Measurements from ENCODE around the gene TMEM131L. TPM values are rescaled to one million over a fixed set of nuclear protein-coding genes. Genes with fewer than 3 reads are reported as not detected.
"Not testable (repeated sequence)": the region's sequence is repeated elsewhere in the genome, so short reads cannot be mapped to it uniquely, and the experiment has no call there.

TMEM131L gene
- total RNA-seq, 1 donor from 2014 or later = 18.6 TPM

DNA sequence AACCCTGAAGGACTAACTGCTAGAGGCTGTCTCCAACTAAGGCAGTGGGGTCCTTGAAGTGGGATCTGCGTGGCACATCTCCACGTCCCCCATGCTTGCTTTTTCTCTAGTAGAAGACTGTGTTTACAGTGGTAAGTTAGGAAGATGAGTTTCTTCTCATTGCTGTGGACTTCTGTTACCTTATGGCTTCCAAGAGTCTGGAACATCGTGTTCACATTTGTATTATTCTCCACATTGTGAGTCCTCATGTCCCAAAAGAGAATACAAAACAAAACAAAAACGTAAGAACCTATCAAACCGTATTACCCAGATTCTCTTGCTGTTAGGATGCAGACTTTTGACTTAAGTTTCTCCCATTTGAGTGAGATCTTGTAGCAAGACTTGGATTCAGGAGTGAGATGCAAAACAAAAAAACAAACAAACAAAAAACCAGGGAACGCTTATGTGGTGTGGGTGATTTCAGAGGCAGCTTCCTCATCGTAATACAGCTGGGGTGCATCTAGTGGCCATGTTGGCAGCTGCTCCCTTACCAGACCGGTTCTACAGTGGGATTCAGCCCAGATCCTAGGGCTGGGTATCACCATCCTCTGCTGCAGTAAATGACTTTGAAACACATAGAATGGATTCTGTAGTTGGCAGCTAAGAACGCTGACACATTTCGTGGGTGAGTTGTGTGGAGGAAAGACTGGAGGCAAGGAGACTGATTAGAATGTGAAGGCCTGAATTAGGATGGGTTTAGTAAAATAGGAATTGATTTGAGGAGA lies 41.3 kb downstream of the TMEM131L start:
- no peak overlapping the region for H3K9ac ChIP-seq (ENCODE audit: low read length)
- no peaks in the 10 kb centered on the region for H3K36me3 ChIP-seq (ENCODE audit: insufficient read depth, low read length)
- no peak overlapping the region for H3K4me2 ChIP-seq (ENCODE audit: low read length)
- no peaks in the 10 kb centered on the region for H3K27me3 ChIP-seq (ENCODE audit: insufficient read depth, low read length)
- DNase-seq (ENCODE audit: low read depth) (no peak), FAIRE-seq (no peak)
- H3K27me3 Mint-ChIP-seq (ENCODE audit: low read depth, unreplicated experiment) = no peaks in the 10 kb centered on the region
- no peak overlapping the region for H3K4me3 Mint-ChIP-seq (ENCODE audit: unreplicated experiment)
- H3K27ac ChIP-seq (ENCODE audit: low read depth, low read length) = no peak overlapping the region
- H3K4me1 Mint-ChIP-seq (ENCODE audit: low read depth, unreplicated experiment) = peaks cover 22% of the 10 kb centered on the region
- peaks cover 3% of the 10 kb centered on the region for H3K9me3 Mint-ChIP-seq (ENCODE audit: unreplicated experiment)
- H3K9me3 ChIP-seq (ENCODE audit: insufficient read depth, low read depth, low read length) = no peaks in the 10 kb centered on the region
- H2AFZ ChIP-seq (ENCODE audit: low read depth, low read length) = no peak overlapping the region
- H3K4me3 ChIP-seq (ENCODE audit: insufficient read depth, low read depth, low read length) = no peak overlapping the region
- no peaks in the 10 kb centered on the region for H4K20me1 ChIP-seq (ENCODE audit: insufficient read depth, low read length)
- H3K36me3 Mint-ChIP-seq (ENCODE audit: low read depth, unreplicated experiment) = peaks cover 14% of the 10 kb centered on the region
- H3K4me1 ChIP-seq (ENCODE audit: insufficient read depth, low read length) = peaks cover 4% of the 10 kb centered on the region
- H3K27ac Mint-ChIP-seq (ENCODE audit: unreplicated experiment) = no peak overlapping the region
- peaks cover 3% of the 10 kb centered on the region for H3K79me2 ChIP-seq (ENCODE audit: insufficient read depth, low read length)
- TF ChIP-seq, protein P1, sequence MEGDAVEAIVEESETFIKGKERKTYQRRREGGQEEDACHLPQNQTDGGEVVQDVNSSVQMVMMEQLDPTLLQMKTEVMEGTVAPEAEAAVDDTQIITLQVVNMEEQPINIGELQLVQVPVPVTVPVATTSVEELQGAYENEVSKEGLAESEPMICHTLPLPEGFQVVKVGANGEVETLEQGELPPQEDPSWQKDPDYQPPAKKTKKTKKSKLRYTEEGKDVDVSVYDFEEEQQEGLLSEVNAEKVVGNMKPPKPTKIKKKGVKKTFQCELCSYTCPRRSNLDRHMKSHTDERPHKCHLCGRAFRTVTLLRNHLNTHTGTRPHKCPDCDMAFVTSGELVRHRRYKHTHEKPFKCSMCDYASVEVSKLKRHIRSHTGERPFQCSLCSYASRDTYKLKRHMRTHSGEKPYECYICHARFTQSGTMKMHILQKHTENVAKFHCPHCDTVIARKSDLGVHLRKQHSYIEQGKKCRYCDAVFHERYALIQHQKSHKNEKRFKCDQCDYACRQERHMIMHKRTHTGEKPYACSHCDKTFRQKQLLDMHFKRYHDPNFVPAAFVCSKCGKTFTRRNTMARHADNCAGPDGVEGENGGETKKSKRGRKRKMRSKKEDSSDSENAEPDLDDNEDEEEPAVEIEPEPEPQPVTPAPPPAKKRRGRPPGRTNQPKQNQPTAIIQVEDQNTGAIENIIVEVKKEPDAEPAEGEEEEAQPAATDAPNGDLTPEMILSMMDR (IDR thresholded peaks at IDR 0.05; ENCODE audit: insufficient read depth, low read depth, low read length) = no peak
- no peak for TF ChIP-seq EZH2 (IDR thresholded peaks at IDR 0.05; ENCODE audit: insufficient read depth, low read length)

DNA sequence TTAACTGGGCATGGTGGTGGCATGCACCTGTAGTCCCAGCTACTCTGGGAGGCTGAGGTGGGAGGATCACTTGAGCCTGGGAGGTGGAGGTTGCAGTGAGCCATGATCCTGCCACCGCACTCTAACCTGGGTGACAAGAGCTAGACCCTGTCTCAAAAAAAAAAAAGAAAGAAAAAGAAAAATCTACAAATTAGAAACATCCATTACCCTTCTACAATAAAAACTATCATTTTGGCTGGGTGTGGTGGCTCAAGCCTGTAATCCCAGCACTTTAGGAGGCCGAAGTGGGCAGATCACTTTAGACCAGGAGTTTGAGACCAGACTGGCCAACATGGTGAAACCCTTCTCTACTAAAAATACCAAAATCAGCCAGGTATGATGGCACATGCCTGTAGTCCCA lies 43.1 kb downstream of the TMEM131L start:
- not testable (repeated sequence) for H3K27me3 ChIP-seq (ENCODE audit: insufficient read depth, low read length); H3K9me3 Mint-ChIP-seq (ENCODE audit: unreplicated experiment); H3K4me3 Mint-ChIP-seq (ENCODE audit: unreplicated experiment); DNase-seq (ENCODE audit: low read depth); H3K27me3 Mint-ChIP-seq (ENCODE audit: low read depth, unreplicated experiment); FAIRE-seq; H3K9ac ChIP-seq (ENCODE audit: low read length); H2AFZ ChIP-seq (ENCODE audit: low read depth, low read length); H3K4me3 ChIP-seq (ENCODE audit: insufficient read depth, low read depth, low read length); H4K20me1 ChIP-seq (ENCODE audit: insufficient read depth, low read length); H3K9me3 ChIP-seq (ENCODE audit: insufficient read depth, low read depth, low read length); H3K27ac Mint-ChIP-seq (ENCODE audit: unreplicated experiment); H3K4me2 ChIP-seq (ENCODE audit: low read length); H3K79me2 ChIP-seq (ENCODE audit: insufficient read depth, low read length); H3K36me3 ChIP-seq (ENCODE audit: insufficient read depth, low read length); H3K27ac ChIP-seq (ENCODE audit: low read depth, low read length)
- Mint-ChIP-seq H3K36me3 (ENCODE audit: low read depth, unreplicated experiment) (peaks cover 14% of the 10 kb centered on the region), H3K4me1 (ENCODE audit: low read depth, unreplicated experiment) (peaks cover 31% of the 10 kb centered on the region)
- peaks cover 20% of the 10 kb centered on the region for H3K4me1 ChIP-seq (ENCODE audit: insufficient read depth, low read length)

DNA sequence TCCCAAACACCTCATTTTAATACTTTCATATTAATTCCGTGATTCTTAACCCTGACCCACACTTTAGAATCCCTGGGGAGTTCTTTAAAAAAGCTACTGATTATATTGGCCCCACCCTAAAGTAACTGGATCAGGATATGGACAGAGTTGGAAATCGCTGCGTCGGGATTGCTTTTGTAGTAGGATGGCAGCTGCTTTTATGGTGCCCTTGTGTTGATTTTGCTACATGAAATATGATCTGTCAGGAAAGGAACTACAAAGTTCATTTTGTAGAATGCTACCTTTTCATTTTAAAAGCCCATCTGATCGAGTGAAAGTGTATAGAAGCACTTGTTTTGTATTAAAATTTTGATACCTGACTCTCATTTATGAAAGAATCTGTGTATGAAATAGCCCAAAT lies 43.6 kb downstream of the TMEM131L start:
- Mint-ChIP-seq H3K27ac (ENCODE audit: unreplicated experiment) (no peak overlapping the region), H3K27me3 (ENCODE audit: low read depth, unreplicated experiment) (no peaks in the 10 kb centered on the region), H3K4me3 (ENCODE audit: unreplicated experiment) (no peak overlapping the region), H3K4me1 (ENCODE audit: low read depth, unreplicated experiment) (peaks cover 33% of the 10 kb centered on the region), H3K9me3 (ENCODE audit: unreplicated experiment) (peaks cover under 1% of the 10 kb centered on the region), H3K36me3 (ENCODE audit: low read depth, unreplicated experiment) (peaks cover 13% of the 10 kb centered on the region)
- H3K79me2 ChIP-seq (ENCODE audit: insufficient read depth, low read length) = peaks cover 3% of the 10 kb centered on the region
- no peaks in the 10 kb centered on the region for H3K9me3 ChIP-seq (ENCODE audit: insufficient read depth, low read depth, low read length)
- H2AFZ ChIP-seq (ENCODE audit: low read depth, low read length) = no peak overlapping the region
- no peaks in the 10 kb centered on the region for H3K27me3 ChIP-seq (ENCODE audit: insufficient read depth, low read length)
- FAIRE-seq = no peak
- H3K4me3 ChIP-seq (ENCODE audit: insufficient read depth, low read depth, low read length) = no peak overlapping the region
- TF ChIP-seq EZH2 (IDR thresholded peaks at IDR 0.05; ENCODE audit: insufficient read depth, low read length) = no peak
- TF ChIP-seq, protein P1 (IDR thresholded peaks at IDR 0.05; ENCODE audit: insufficient read depth, low read depth, low read length) = no peak
- H3K9ac ChIP-seq (ENCODE audit: low read length) = no peak overlapping the region
- no peak for DNase-seq (ENCODE audit: low read depth)
- no peaks in the 10 kb centered on the region for H4K20me1 ChIP-seq (ENCODE audit: insufficient read depth, low read length)
- H3K4me2 ChIP-seq (ENCODE audit: low read length) = no peak overlapping the region
- H3K36me3 ChIP-seq (ENCODE audit: insufficient read depth, low read length) = no peaks in the 10 kb centered on the region
- H3K4me1 ChIP-seq (ENCODE audit: insufficient read depth, low read length) = peaks cover 23% of the 10 kb centered on the region
- no peak overlapping the region for H3K27ac ChIP-seq (ENCODE audit: low read depth, low read length)

All from astrocyte (in vitro differentiated cells and primary cell).